ENCODE measurements around the gene SLC4A3.

Gene SLC4A3

GRCh38 chr2:219612577-219613286 is 14.7 kb upstream of the SLC4A3 start:
- DNase-seq = no peak

GRCh38 chr2:219613461-219614070 is 13.9 kb upstream of the SLC4A3 start:
- DNase-seq = no peak

GRCh38 chr2:219614076-219614860 is 13.2 kb upstream of the SLC4A3 start:
- DNase-seq = no peak

GRCh38 chr2:219615036-219615435 is 12.4 kb upstream of the SLC4A3 start:
- DNase-seq = no peak

- no peak for DNase-seq
These were observed 11.5 kb upstream of the SLC4A3 start for GRCh38 chr2:219615894-219616293.

- DNase-seq = no peak
These were observed 10.9 kb upstream of the SLC4A3 start for GRCh38 chr2:219616550-219616949.

GRCh38 chr2:219618733-219619122 is 8.7 kb upstream of the SLC4A3 start:
- DNase-seq = no peak

- no peak for DNase-seq
These were observed 8.2 kb upstream of the SLC4A3 start for GRCh38 chr2:219619235-219619634.

- no peak for DNase-seq
These were observed 6.9 kb upstream of the SLC4A3 start for GRCh38 chr2:219620546-219620945.

GRCh38 chr2:219621935-219622334 is 5.5 kb upstream of the SLC4A3 start:
- no peak for DNase-seq

- no peak for DNase-seq
These were observed 5.0 kb upstream of the SLC4A3 start for GRCh38 chr2:219622472-219622871.

- no peak for DNase-seq
These were observed 2.9 kb upstream of the SLC4A3 start for GRCh38 chr2:219624565-219624964.

GRCh38 chr2:219625179-219625578 is 2.3 kb upstream of the SLC4A3 start:
- no peak for DNase-seq

GRCh38 chr2:219626540-219626939 is 890 bp upstream of the SLC4A3 start:
- DNase-seq = no peak

GRCh38 chr2:219628235-219628985 is 980 bp downstream of the SLC4A3 start:
- DNase-seq = no peak

- DNase-seq = no peak
These were observed 1.8 kb downstream of the SLC4A3 start for GRCh38 chr2:219628986-219629901.

- DNase-seq = no peak
These were observed 2.7 kb downstream of the SLC4A3 start for GRCh38 chr2:219629976-219630695.

- no peak for DNase-seq
These were observed 3.5 kb downstream of the SLC4A3 start for GRCh38 chr2:219630770-219631405.

- DNase-seq = no peak
These were observed 4.0 kb downstream of the SLC4A3 start for GRCh38 chr2:219631406-219631891.

GRCh38 chr2:219631904-219632759 is 4.7 kb downstream of the SLC4A3 start:
- DNase-seq = no peak

All from hippocampal formation (tissue), 2 donors.